PFSK-1 (cell line): Measurements from ENCODE around the gene ESCO1.

Experiments used
- FOXP2 ChIP-seq: optimal IDR thresholded peaks from 2 replicates; pipeline ENCODE3; 2011; ENCODE audit warnings: borderline replicate concordance, control low read depth, inconsistent platforms; ENCODE audit not compliant: insufficient read depth; ENCODE audit errors: extremely low read length, extremely low read depth
- POLR2AphosphoS5 ChIP-seq: IDR thresholded peaks from 2 replicates; pipeline ENCODE4 v1.6.1; 2012; ENCODE audit warnings: low read depth, mild to moderate bottlenecking, control low read depth, low read length, moderate library complexity
- REST ChIP-seq, 2 experiments: IDR thresholded peaks; 2 replicates each; pipeline versions ENCODE4 v1.6.1 to v1.8.0; 2011 to 2012; ENCODE audit warnings: low read depth in 2 of 2, low read length in 2 of 2, control low read depth in 1 of 2, inconsistent platforms in 1 of 2, mild to moderate bottlenecking in 1 of 2, moderate library complexity in 1 of 2; ENCODE audit not compliant: insufficient read depth in 1 of 2
- TAF1 ChIP-seq: IDR thresholded peaks from 2 replicates; pipeline ENCODE4 v1.6.1; 2012; ENCODE audit warnings: low read length, control low read depth, borderline replicate concordance; ENCODE audit not compliant: insufficient read depth

- TF ChIP-seq POLR2AphosphoS5 (no peak), TAF1 (no peak), REST (IDR thresholded peaks at IDR 0.05; ENCODE audit: insufficient read depth in 1 of 2, low read depth in 2 of 2, low read length in 2 of 2) (no peak), FOXP2 (no peak)
These were observed 118.8 kb downstream of the ESCO1 start for GRCh38 chr18:21481739-21482138.
